MM.1S (cell line): ENCODE measurements around the gene ZNF568.

Experiments
- CTCF ChIP-seq: fragments of 300-600 bp; sonication (generic); IDR thresholded peaks from 2 replicates; pipeline ENCODE4 v1.5.1; 2016; ENCODE audit warnings: antibody characterized with exemption, low read length, mixed read lengths
- EZH2 ChIP-seq: fragments of 300-600 bp; sonication (generic); optimal IDR thresholded peaks from 2 replicates; pipeline ENCODE3; 2017; ENCODE audit warnings: low read depth, mild to moderate bottlenecking, antibody characterized with exemption, low read length, mixed read lengths

- TF ChIP-seq CTCF (no peak), EZH2 (no peak)
Measured at GRCh38 chr19:36972571-36972970, 56.4 kb downstream of the ZNF568 start.
